Panc1 (cell line): ENCODE measurements around the gene C18orf32. TPM values are rescaled to one million over a fixed set of nuclear protein-coding genes. Genes with fewer than 3 reads are reported as not detected.

ENCODE experiments used
- ATAC-seq: fragments of 200-7000 bp; cut with Tn5 transposase; 2 replicates; pipeline ENCODE4 v1.9.1; 2020; ENCODE audit warnings: mild to moderate bottlenecking, moderate library complexity
- BruUV-seq: library from RNA; stranded (reverse); fragments of 400-500 nt; replicated peaks from 2 replicates; lab custom pipeline; 2021; lab: Mats Ljungman, UMichigan
- CTCF ChIA-PET: fragments of 300-600 bp; sonication (Branson Sonifier 250); formaldehyde crosslinking; loops from one replicate; lab custom pipeline; 2022; ENCODE audit warnings: antibody characterized with exemption; lab: Charles Lee
- POLR2A ChIA-PET: fragments of 300-600 bp; sonication (Branson Sonifier 250); formaldehyde crosslinking; loops from one replicate; lab custom pipeline; 2022; ENCODE audit warnings: antibody characterized with exemption; lab: Charles Lee
- DNase-seq: peaks from one replicate; pipeline ENCODE4 v3.0.0-alpha.2; 2010; ENCODE audit warnings: low read depth, low spot score
- H3K27ac ChIP-seq: 2 replicates; pipeline ENCODE4 v1.5.1; 2011; ENCODE audit warnings: mild to moderate bottlenecking, low read length, inconsistent platforms
- H3K27me3 ChIP-seq: fragments of 200-500 bp; sonication (Bioruptor generic); 2 replicates; pipeline ENCODE4 v1.6.0; 2014; ENCODE audit warnings: low read length, inconsistent platforms; ENCODE audit not compliant: control insufficient read depth, insufficient read depth
- H3K36me3 ChIP-seq: fragments of 200-500 bp; sonication (Bioruptor generic); 2 replicates; pipeline ENCODE4 v1.5.1; 2014; ENCODE audit warnings: inconsistent platforms, mild to moderate bottlenecking, low read length, moderate library complexity; ENCODE audit not compliant: control insufficient read depth, insufficient read depth
- H3K4me1 ChIP-seq: 2 replicates; pipeline ENCODE4 v1.5.1; 2011; ENCODE audit warnings: inconsistent platforms, mild to moderate bottlenecking, low read length, moderate library complexity; ENCODE audit not compliant: control insufficient read depth, insufficient read depth
- H3K4me3 ChIP-seq, 2 experiments: 2 replicates each; pipeline ENCODE4 v1.5.1; 2011 to 2012; ENCODE audit warnings: low read depth in 2 of 2, low read length in 2 of 2, mild to moderate bottlenecking in 2 of 2, inconsistent platforms in 1 of 2, moderate library complexity in 1 of 2
- H3K9me3 ChIP-seq: fragments of 200-500 bp; sonication (Bioruptor generic); 2 replicates; pipeline ENCODE4 v1.5.1; 2014; ENCODE audit warnings: low read depth, mild to moderate bottlenecking, inconsistent platforms, low read length, moderate library complexity; ENCODE audit not compliant: control insufficient read depth, insufficient read depth
- POLR2AphosphoS5 ChIP-seq: IDR thresholded peaks from 2 replicates; pipeline ENCODE4 v1.6.1; 2012; ENCODE audit warnings: mild to moderate bottlenecking, low read depth, low read length, moderate library complexity
- SIN3A ChIP-seq: IDR thresholded peaks from 2 replicates; pipeline ENCODE4 v1.6.1; 2012; ENCODE audit warnings: low read depth, mild to moderate bottlenecking, low read length, moderate library complexity, borderline replicate concordance; ENCODE audit not compliant: insufficient read depth
- TCF7L2 ChIP-seq: IDR thresholded peaks from 2 replicates; pipeline ENCODE4 v1.6.1; 2011; ENCODE audit warnings: mild to moderate bottlenecking, low read depth, low read length, inconsistent platforms
- in situ Hi-C: cut with HindIII; loops from 2 replicates; pipeline ENCODE4 v1.10.0; 2016; ENCODE audit warnings: low sequenced_read_pairs, low pct_unique_long_range_greater_than_20kb
- intact Hi-C: fragments of 100-400 bp; cut with micrococcal nuclease; formaldehyde crosslinking; loops from one replicate; pipeline ENCODE4 v1.10.0; 2022; ENCODE audit not compliant: unreplicated experiment
- total RNA-seq: library from RNA; stranded (reverse); gene quantifications from one replicate; pipeline ENCODE4 v1.2.1, GENCODE V29; 2021; ENCODE audit not compliant: unreplicated experiment
- TF ChIP-seq, protein P1 (sequence below): fragments of 450-650 bp; IDR thresholded peaks from 2 replicates; pipeline ENCODE4 v1.5.1; 2017; ENCODE audit warnings: mild to moderate bottlenecking
- TF ChIP-seq, protein P2 (sequence below), 2 experiments: IDR thresholded peaks; 2 replicates each; pipeline ENCODE4 v1.6.1; 2011 to 2012; ENCODE audit warnings: low read depth in 2 of 2, control low read depth in 1 of 2, low read length in 1 of 2, mild to moderate bottlenecking in 1 of 2, moderate library complexity in 1 of 2; ENCODE audit not compliant: insufficient read depth in 1 of 2

The C18orf32 gene
- total RNA-seq, 1 experiment from 2014 or later = 38.0 TPM

DNA sequence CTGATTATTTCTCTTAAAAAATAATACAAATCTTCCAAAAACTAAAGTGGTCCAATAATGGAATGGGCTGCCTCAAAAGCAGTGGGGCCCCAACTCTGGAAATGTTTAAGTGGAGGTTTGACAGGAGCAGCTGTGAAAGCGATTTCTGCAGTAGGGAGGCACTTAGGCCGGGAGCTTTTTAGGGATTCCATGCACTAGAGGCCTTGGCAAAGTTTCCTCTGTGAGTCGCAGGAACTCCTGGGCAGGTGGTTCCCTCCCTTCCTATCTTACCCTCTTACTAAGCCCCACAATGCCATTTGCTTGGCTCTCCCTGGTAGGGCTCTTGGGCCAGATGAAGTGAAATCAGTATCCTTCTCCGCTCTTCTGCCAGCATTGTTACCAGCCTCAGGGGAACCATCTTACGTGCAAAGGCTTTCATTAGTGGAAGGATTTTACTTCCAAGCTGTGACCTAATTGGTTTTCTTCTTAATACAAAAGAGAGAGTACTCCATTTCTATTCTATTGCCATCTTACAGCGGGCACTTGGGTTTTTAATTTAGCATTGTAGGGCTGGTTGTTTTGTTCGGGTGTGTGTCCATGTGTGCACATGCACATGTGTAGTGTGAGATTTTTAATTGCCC, 34.3 kb upstream of the C18orf32 start:
- no peaks in the 10 kb centered on the region for H3K9me3 ChIP-seq
- no peaks in the 10 kb centered on the region; the same call in 1 of the 2 replicates for H3K4me1 ChIP-seq
- CTCF ChIA-PET = no interaction called here
- POLR2A ChIA-PET = no interaction called here
- DNase-seq (no peak), ATAC-seq (no peak)
- in situ Hi-C loops = no loop called here
- no TSS peak for BruUV-seq
- H3K27me3 ChIP-seq = no peaks in the 10 kb centered on the region
- no peak overlapping the region for H3K27ac ChIP-seq
- H3K4me3 ChIP-seq = no peak overlapping the region
- H3K36me3 ChIP-seq = no peaks in the 10 kb centered on the region
- TF ChIP-seq, protein P1, sequence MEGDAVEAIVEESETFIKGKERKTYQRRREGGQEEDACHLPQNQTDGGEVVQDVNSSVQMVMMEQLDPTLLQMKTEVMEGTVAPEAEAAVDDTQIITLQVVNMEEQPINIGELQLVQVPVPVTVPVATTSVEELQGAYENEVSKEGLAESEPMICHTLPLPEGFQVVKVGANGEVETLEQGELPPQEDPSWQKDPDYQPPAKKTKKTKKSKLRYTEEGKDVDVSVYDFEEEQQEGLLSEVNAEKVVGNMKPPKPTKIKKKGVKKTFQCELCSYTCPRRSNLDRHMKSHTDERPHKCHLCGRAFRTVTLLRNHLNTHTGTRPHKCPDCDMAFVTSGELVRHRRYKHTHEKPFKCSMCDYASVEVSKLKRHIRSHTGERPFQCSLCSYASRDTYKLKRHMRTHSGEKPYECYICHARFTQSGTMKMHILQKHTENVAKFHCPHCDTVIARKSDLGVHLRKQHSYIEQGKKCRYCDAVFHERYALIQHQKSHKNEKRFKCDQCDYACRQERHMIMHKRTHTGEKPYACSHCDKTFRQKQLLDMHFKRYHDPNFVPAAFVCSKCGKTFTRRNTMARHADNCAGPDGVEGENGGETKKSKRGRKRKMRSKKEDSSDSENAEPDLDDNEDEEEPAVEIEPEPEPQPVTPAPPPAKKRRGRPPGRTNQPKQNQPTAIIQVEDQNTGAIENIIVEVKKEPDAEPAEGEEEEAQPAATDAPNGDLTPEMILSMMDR = no peak
- TF ChIP-seq SIN3A (no peak), TCF7L2 (no peak), POLR2AphosphoS5 (no peak)
- TF ChIP-seq, protein P2, sequence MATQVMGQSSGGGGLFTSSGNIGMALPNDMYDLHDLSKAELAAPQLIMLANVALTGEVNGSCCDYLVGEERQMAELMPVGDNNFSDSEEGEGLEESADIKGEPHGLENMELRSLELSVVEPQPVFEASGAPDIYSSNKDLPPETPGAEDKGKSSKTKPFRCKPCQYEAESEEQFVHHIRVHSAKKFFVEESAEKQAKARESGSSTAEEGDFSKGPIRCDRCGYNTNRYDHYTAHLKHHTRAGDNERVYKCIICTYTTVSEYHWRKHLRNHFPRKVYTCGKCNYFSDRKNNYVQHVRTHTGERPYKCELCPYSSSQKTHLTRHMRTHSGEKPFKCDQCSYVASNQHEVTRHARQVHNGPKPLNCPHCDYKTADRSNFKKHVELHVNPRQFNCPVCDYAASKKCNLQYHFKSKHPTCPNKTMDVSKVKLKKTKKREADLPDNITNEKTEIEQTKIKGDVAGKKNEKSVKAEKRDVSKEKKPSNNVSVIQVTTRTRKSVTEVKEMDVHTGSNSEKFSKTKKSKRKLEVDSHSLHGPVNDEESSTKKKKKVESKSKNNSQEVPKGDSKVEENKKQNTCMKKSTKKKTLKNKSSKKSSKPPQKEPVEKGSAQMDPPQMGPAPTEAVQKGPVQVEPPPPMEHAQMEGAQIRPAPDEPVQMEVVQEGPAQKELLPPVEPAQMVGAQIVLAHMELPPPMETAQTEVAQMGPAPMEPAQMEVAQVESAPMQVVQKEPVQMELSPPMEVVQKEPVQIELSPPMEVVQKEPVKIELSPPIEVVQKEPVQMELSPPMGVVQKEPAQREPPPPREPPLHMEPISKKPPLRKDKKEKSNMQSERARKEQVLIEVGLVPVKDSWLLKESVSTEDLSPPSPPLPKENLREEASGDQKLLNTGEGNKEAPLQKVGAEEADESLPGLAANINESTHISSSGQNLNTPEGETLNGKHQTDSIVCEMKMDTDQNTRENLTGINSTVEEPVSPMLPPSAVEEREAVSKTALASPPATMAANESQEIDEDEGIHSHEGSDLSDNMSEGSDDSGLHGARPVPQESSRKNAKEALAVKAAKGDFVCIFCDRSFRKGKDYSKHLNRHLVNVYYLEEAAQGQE (IDR thresholded peaks at IDR 0.05; ENCODE audit: insufficient read depth in 1 of 2, low read depth in 2 of 2, low read length in 1 of 2) = no peak
- intact Hi-C loops = no loop called here

DNA sequence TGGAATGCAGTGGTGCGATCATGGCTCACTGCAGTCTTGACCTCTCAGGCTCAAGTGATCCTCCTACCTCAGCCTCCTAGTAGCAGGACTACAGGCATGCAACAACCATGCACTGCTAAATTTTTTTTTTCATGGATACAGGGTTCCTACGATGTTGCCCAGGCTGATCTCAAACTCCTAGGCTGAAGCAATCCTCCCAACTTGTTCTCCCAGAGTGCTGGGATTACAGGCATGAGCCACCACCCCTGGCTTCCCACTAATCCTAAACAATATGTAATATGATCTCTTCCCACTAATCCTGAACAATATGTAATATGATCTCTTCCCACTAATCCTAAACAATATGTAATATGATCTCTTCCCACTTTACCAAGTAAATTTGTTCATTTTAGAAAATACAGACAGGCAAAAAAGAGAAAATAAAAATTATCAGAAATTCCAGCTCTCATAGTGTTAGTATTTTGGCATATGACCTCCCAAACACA, 33.7 kb upstream of the C18orf32 start:
- POLR2A ChIA-PET = no interaction called here
- TF ChIP-seq, protein P1 = no peak
- no peak for TF ChIP-seq TCF7L2
- TF ChIP-seq, protein P2 (IDR thresholded peaks at IDR 0.05; ENCODE audit: insufficient read depth in 1 of 2, low read depth in 2 of 2, low read length in 1 of 2) = no peak
- TF ChIP-seq SIN3A = no peak
- no peak for TF ChIP-seq POLR2AphosphoS5
- no peaks in the 10 kb centered on the region for H3K27me3 ChIP-seq
- BruUV-seq = no TSS peak
- no peak overlapping the region for H3K27ac ChIP-seq
- in situ Hi-C loops = no loop called here
- H3K9me3 ChIP-seq = no peaks in the 10 kb centered on the region
- CTCF ChIA-PET = no interaction called here
- H3K4me3 ChIP-seq = no peak overlapping the region
- intact Hi-C loops = no loop called here
- H3K36me3 ChIP-seq = no peaks in the 10 kb centered on the region
- ATAC-seq = no peak
- no peak for DNase-seq
- no peaks in the 10 kb centered on the region; the same call in 1 of the 2 replicates for H3K4me1 ChIP-seq
